HUES48 (cell line): ENCODE data around the gene NXPE4.
"Not testable (repeated sequence)": the region's sequence is repeated elsewhere in the genome, so short reads cannot be mapped to it uniquely, and the experiment has no call there.

Source experiments
- H3K27ac ChIP-seq: one replicate; pipeline ENCODE4 v1.7.0; 2013; ENCODE audit warnings: low read depth, low read length, inconsistent platforms
- H3K27me3 ChIP-seq: 2 replicates; pipeline ENCODE4 v1.6.1; 2013; ENCODE audit warnings: mild to moderate bottlenecking, low read length; ENCODE audit not compliant: control insufficient read depth, insufficient read depth
- H3K36me3 ChIP-seq: 2 replicates; pipeline ENCODE4 v1.6.1; 2013; ENCODE audit warnings: low read length; ENCODE audit not compliant: control insufficient read depth, insufficient read depth
- H3K4me1 ChIP-seq: 2 replicates; pipeline ENCODE4 v1.6.1; 2013; ENCODE audit warnings: mild to moderate bottlenecking, low read length; ENCODE audit not compliant: control insufficient read depth, insufficient read depth
- H3K4me3 ChIP-seq: 2 replicates; pipeline ENCODE4 v1.5.1; 2013; ENCODE audit warnings: mild to moderate bottlenecking, low read depth, low read length
- H3K9ac ChIP-seq: 2 replicates; pipeline ENCODE4 v1.6.1; 2013; ENCODE audit warnings: mild to moderate bottlenecking, low read depth, low read length, moderate library complexity
- H3K9me3 ChIP-seq: 2 replicates; pipeline ENCODE4 v1.6.1; 2013; ENCODE audit warnings: low read length; ENCODE audit not compliant: control insufficient read depth, insufficient read depth

NXPE4 gene

GRCh38 chr11:114609429-114609828 is 13.8 kb upstream of the NXPE4 start:
- no peaks in the 10 kb centered on the region for H3K36me3 ChIP-seq
- H3K9ac ChIP-seq, result no peak overlapping the region
- no peak overlapping the region for H3K27ac ChIP-seq
- no peak overlapping the region for H3K4me3 ChIP-seq
- no peaks in the 10 kb centered on the region for H3K4me1 ChIP-seq
- no peaks in the 10 kb centered on the region for H3K27me3 ChIP-seq
- peaks cover 88% of the 10 kb centered on the region for H3K9me3 ChIP-seq

GRCh38 chr11:114608605-114609004 is 13.0 kb upstream of the NXPE4 start:
- peaks cover 88% of the 10 kb centered on the region for H3K9me3 ChIP-seq
- not testable (repeated sequence) for H3K36me3 ChIP-seq, H3K27ac ChIP-seq, H3K4me1 ChIP-seq, H3K9ac ChIP-seq, H3K4me3 ChIP-seq, H3K27me3 ChIP-seq

- H3K9ac ChIP-seq, result no peak overlapping the region
- no peaks in the 10 kb centered on the region for H3K27me3 ChIP-seq
- H3K9me3 ChIP-seq, result peaks cover 87% of the 10 kb centered on the region
- no peaks in the 10 kb centered on the region for H3K36me3 ChIP-seq
- H3K27ac ChIP-seq, result no peak overlapping the region
- H3K4me1 ChIP-seq, result no peaks in the 10 kb centered on the region
- H3K4me3 ChIP-seq, result no peak overlapping the region
These were observed 12.3 kb upstream of the NXPE4 start for GRCh38 chr11:114607753-114608459.

- not testable (repeated sequence) for H3K27ac ChIP-seq, H3K4me3 ChIP-seq, H3K9ac ChIP-seq, H3K4me1 ChIP-seq, H3K36me3 ChIP-seq, H3K27me3 ChIP-seq
- peaks cover 77% of the 10 kb centered on the region for H3K9me3 ChIP-seq
These were observed 11.2 kb upstream of the NXPE4 start for GRCh38 chr11:114606802-114607075.

- H3K4me3 ChIP-seq, result no peak overlapping the region
- H3K9ac ChIP-seq, result no peak overlapping the region
- H3K27ac ChIP-seq, result no peak overlapping the region
- no peaks in the 10 kb centered on the region for H3K36me3 ChIP-seq
- no peaks in the 10 kb centered on the region for H3K4me1 ChIP-seq
- peaks cover 72% of the 10 kb centered on the region for H3K9me3 ChIP-seq
- H3K27me3 ChIP-seq, result no peaks in the 10 kb centered on the region
These were observed 10.6 kb upstream of the NXPE4 start for GRCh38 chr11:114606003-114606801.

GRCh38 chr11:114605370-114605769 is 9.8 kb upstream of the NXPE4 start:
- Histone ChIP-seq H3K27ac (no peak overlapping the region), H3K9ac (no peak overlapping the region), H3K4me1 (no peaks in the 10 kb centered on the region), H3K9me3 (peaks cover 65% of the 10 kb centered on the region), H3K4me3 (no peak overlapping the region), H3K27me3 (no peaks in the 10 kb centered on the region), H3K36me3 (no peaks in the 10 kb centered on the region)

GRCh38 chr11:114604886-114605285 is 9.3 kb upstream of the NXPE4 start:
- no peaks in the 10 kb centered on the region for H3K36me3 ChIP-seq
- no peak overlapping the region for H3K27ac ChIP-seq
- peaks cover 60% of the 10 kb centered on the region for H3K9me3 ChIP-seq
- no peaks in the 10 kb centered on the region for H3K27me3 ChIP-seq
- H3K9ac ChIP-seq, result no peak overlapping the region
- no peaks in the 10 kb centered on the region for H3K4me1 ChIP-seq
- H3K4me3 ChIP-seq, result no peak overlapping the region

- no peaks in the 10 kb centered on the region for H3K4me1 ChIP-seq
- no peak overlapping the region for H3K4me3 ChIP-seq
- H3K9ac ChIP-seq, result no peak overlapping the region
- H3K27me3 ChIP-seq, result no peaks in the 10 kb centered on the region
- H3K36me3 ChIP-seq, result no peaks in the 10 kb centered on the region
- no peak overlapping the region for H3K27ac ChIP-seq
- peaks cover 54% of the 10 kb centered on the region for H3K9me3 ChIP-seq
These were observed 8.7 kb upstream of the NXPE4 start for GRCh38 chr11:114604179-114604813.

GRCh38 chr11:114603151-114603550 is 7.6 kb upstream of the NXPE4 start:
- H3K9ac ChIP-seq, H3K4me3 ChIP-seq, H3K36me3 ChIP-seq, H3K27me3 ChIP-seq, H3K27ac ChIP-seq, H3K4me1 ChIP-seq: not testable (repeated sequence)
- peaks cover 45% of the 10 kb centered on the region for H3K9me3 ChIP-seq

- no peaks in the 10 kb centered on the region for H3K27me3 ChIP-seq
- H3K9ac ChIP-seq, result no peak overlapping the region
- H3K9me3 ChIP-seq, result peaks cover 6% of the 10 kb centered on the region
- H3K36me3 ChIP-seq, result no peaks in the 10 kb centered on the region
- no peak overlapping the region for H3K27ac ChIP-seq
- H3K4me1 ChIP-seq, result no peaks in the 10 kb centered on the region
- H3K4me3 ChIP-seq, result no peak overlapping the region
These were observed 2.9 kb upstream of the NXPE4 start for GRCh38 chr11:114598461-114598860.

GRCh38 chr11:114596175-114596919 is 761 bp upstream of the NXPE4 start:
- Histone ChIP-seq H3K36me3 (no peaks in the 10 kb centered on the region), H3K4me3 (no peak overlapping the region), H3K4me1 (no peaks in the 10 kb centered on the region), H3K27me3 (no peaks in the 10 kb centered on the region), H3K27ac (no peak overlapping the region), H3K9me3 (no peaks in the 10 kb centered on the region), H3K9ac (no peak overlapping the region)
